OCI-LY3 (cell line): ENCODE data around the gene RIPOR1.

Source experiments
- EZH2phosphoT487 ChIP-seq: fragments of 200-600 bp; shearing (Covaris generic); IDR thresholded peaks from 2 replicates; pipeline ENCODE4 v1.6.1; 2018; ENCODE audit warnings: antibody characterized with exemption, mixed run types, low read depth
- TF ChIP-seq, protein P1 (sequence below): fragments of 200-600, 300-600 bp; sonication (generic); IDR thresholded peaks from 2 replicates; pipeline ENCODE4 v1.5.1; 2014; ENCODE audit warnings: antibody characterized with exemption, low read length, low read depth

DNA sequence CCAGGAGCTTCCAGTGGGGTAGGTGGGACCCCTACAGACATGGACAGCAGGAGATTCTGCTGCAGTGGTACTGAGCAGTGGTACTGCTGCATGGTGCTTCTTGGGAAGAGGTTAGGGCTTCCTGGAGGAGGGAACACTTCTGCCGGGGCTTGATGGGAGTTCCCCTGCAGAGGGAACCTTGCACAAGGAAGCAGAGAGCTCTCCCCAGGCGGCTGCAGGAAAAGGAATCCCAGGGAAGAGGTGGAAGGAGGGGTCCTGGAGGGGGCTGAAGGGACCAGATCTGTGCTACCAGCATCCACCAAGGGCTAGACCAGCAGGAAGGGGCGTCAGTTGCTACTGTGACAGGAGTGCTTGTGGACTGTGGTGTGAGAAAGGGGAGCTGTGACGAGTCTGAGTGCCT lies 10.6 kb downstream of the RIPOR1 start:
- TF ChIP-seq, protein P1, sequence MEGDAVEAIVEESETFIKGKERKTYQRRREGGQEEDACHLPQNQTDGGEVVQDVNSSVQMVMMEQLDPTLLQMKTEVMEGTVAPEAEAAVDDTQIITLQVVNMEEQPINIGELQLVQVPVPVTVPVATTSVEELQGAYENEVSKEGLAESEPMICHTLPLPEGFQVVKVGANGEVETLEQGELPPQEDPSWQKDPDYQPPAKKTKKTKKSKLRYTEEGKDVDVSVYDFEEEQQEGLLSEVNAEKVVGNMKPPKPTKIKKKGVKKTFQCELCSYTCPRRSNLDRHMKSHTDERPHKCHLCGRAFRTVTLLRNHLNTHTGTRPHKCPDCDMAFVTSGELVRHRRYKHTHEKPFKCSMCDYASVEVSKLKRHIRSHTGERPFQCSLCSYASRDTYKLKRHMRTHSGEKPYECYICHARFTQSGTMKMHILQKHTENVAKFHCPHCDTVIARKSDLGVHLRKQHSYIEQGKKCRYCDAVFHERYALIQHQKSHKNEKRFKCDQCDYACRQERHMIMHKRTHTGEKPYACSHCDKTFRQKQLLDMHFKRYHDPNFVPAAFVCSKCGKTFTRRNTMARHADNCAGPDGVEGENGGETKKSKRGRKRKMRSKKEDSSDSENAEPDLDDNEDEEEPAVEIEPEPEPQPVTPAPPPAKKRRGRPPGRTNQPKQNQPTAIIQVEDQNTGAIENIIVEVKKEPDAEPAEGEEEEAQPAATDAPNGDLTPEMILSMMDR, result no peak
- no peak for TF ChIP-seq EZH2phosphoT487
